PC-9 (cell line): Measurements from ENCODE around the gene EYA2. TPM values are rescaled to one million over a fixed set of nuclear protein-coding genes. Genes with fewer than 3 reads are reported as not detected.

Source experiments
- BruUV-seq: library from RNA; stranded (reverse); fragments of 400-500 nt; replicated peaks from 2 replicates; lab custom pipeline; 2021; lab: Mats Ljungman, UMichigan
- CTCF ChIA-PET: fragments of 300-600 bp; sonication (Branson Sonifier 250); formaldehyde crosslinking; loops from one replicate; lab custom pipeline; 2022; ENCODE audit warnings: antibody characterized with exemption; lab: Charles Lee
- POLR2A ChIA-PET: fragments of 300-600 bp; sonication (Branson Sonifier 250); formaldehyde crosslinking; loops from one replicate; lab custom pipeline; 2022; ENCODE audit warnings: antibody characterized with exemption; ENCODE audit not compliant: unreplicated experiment; lab: Charles Lee
- DNase-seq, 2 experiments: peaks; one replicate each; pipeline versions ENCODE4 v3.0.0 to v3.0.0-alpha.2; 2015 to 2022; ENCODE audit warnings: mixed read lengths in 1 of 2
- H2AFZ ChIP-seq: fragments of 200-600 bp; sonication (generic); 2 replicates; pipeline ENCODE4 v1.8.1; 2017; ENCODE audit warnings: antibody characterized with exemption
- H3F3A ChIP-seq: fragments of 200-600 bp; sonication (generic); 2 replicates; pipeline ENCODE4 v1.8.1; 2017; ENCODE audit warnings: antibody characterized with exemption, mild to moderate bottlenecking, low read depth; ENCODE audit not compliant: insufficient read depth
- H3K27ac ChIP-seq: fragments of 200-600 bp; sonication (generic); 2 replicates; pipeline ENCODE4 v1.6.1; 2016; ENCODE audit warnings: mixed run types
- H3K27me3 ChIP-seq: fragments of 200-600 bp; sonication (generic); 2 replicates; pipeline ENCODE4 v1.6.1; 2016; ENCODE audit warnings: low read depth, mixed run types; ENCODE audit not compliant: insufficient read depth
- H3K36me3 ChIP-seq: fragments of 200-600 bp; sonication (generic); 2 replicates; pipeline ENCODE4 v1.6.1; 2016; ENCODE audit warnings: low read depth, mixed run types
- H3K4me1 ChIP-seq: fragments of 200-600 bp; sonication (generic); replicated peaks from 2 replicates; pipeline ENCODE4 v1.6.1; 2016; ENCODE audit warnings: mixed run types; ENCODE audit not compliant: insufficient read depth
- H3K4me2 ChIP-seq: fragments of 200-600 bp; sonication (generic); 2 replicates; pipeline ENCODE4 v1.6.1; 2017; ENCODE audit warnings: mixed run types
- H3K4me3 ChIP-seq: fragments of 200-600 bp; sonication (generic); 2 replicates; pipeline ENCODE4 v1.6.1; 2016; ENCODE audit warnings: mixed run types
- H3K79me2 ChIP-seq: fragments of 200-600 bp; sonication (generic); 2 replicates; pipeline ENCODE4 v1.6.1; 2017; ENCODE audit warnings: low read depth, mixed run types
- H3K9me2 ChIP-seq: fragments of 200-600 bp; sonication (generic); 2 replicates; pipeline ENCODE4 v1.8.1; 2017; ENCODE audit warnings: mild to moderate bottlenecking; ENCODE audit not compliant: insufficient read depth
- H3K9me3 ChIP-seq: fragments of 200-600 bp; sonication (generic); 2 replicates; pipeline ENCODE4 v1.8.1; 2016; ENCODE audit warnings: low read depth; ENCODE audit not compliant: insufficient read depth
- H4K20me1 ChIP-seq: fragments of 200-600 bp; sonication (generic); 2 replicates; pipeline ENCODE4 v1.8.1; 2017; ENCODE audit not compliant: insufficient read depth
- CTCF ChIP-seq: fragments of 200-600 bp; sonication (generic); conservative IDR thresholded peaks from 2 replicates; pipeline ENCODE4 v1.6.1; 2017; ENCODE audit warnings: mixed run types, antibody characterized with exemption, mild to moderate bottlenecking, moderate library complexity
- EZH2 ChIP-seq: fragments of 200-600 bp; sonication (generic); IDR thresholded peaks from 2 replicates; pipeline ENCODE4 v1.8.0; 2017; ENCODE audit warnings: antibody characterized with exemption, low read depth
- intact Hi-C: fragments of 100-400 bp; cut with micrococcal nuclease; formaldehyde crosslinking; loops from one replicate; pipeline ENCODE4 v1.10.0; 2022; ENCODE audit not compliant: unreplicated experiment
- total RNA-seq: library from RNA; stranded (reverse); gene quantifications from 2 replicates; pipeline ENCODE4 v1.2.3, GENCODE V29; 2021

EYA2 gene
- total RNA-seq, 1 experiment from 2014 or later = not detected

- CTCF ChIA-PET = no interaction called here
- BruUV-seq = no TSS peak
- POLR2A ChIA-PET = no interaction called here
- no peaks in the 10 kb centered on the region for H3K27me3 ChIP-seq
- H3K9me3 ChIP-seq = no peaks in the 10 kb centered on the region
- H2AFZ ChIP-seq = no peak overlapping the region
- H3K36me3 ChIP-seq = no peaks in the 10 kb centered on the region
- H3K4me3 ChIP-seq = no peak overlapping the region
- no peak overlapping the region for H3K27ac ChIP-seq
- no peaks in the 10 kb centered on the region for H3K79me2 ChIP-seq
- no peaks in the 10 kb centered on the region for H3K9me2 ChIP-seq
- intact Hi-C loops = no loop called here
- 0 out of 2 replicates have a peak, but pooled peaks cover 3% of the 10 kb centered on the region for H3K4me1 ChIP-seq
- DNase-seq = no peak
- H3K4me2 ChIP-seq = no peak overlapping the region
- H3F3A ChIP-seq = no peaks in the 10 kb centered on the region
- no peak for TF ChIP-seq CTCF
- no peak for TF ChIP-seq EZH2
- no peaks in the 10 kb centered on the region for H4K20me1 ChIP-seq
These were observed 40.2 kb downstream of the EYA2 start for GRCh38 chr20:46934746-46935287.

- H3K36me3 ChIP-seq = no peaks in the 10 kb centered on the region
- H3K4me3 ChIP-seq = no peak overlapping the region
- no peak overlapping the region for H3K4me2 ChIP-seq
- H3F3A ChIP-seq = no peaks in the 10 kb centered on the region
- H4K20me1 ChIP-seq = no peaks in the 10 kb centered on the region
- no peak overlapping the region for H2AFZ ChIP-seq
- H3K4me1 ChIP-seq = 0 out of 2 replicates have a peak, but pooled peaks cover 3% of the 10 kb centered on the region
- H3K27me3 ChIP-seq = no peaks in the 10 kb centered on the region
- DNase-seq = no peak
- no peaks in the 10 kb centered on the region for H3K9me3 ChIP-seq
- no peaks in the 10 kb centered on the region for H3K9me2 ChIP-seq
- no peaks in the 10 kb centered on the region for H3K79me2 ChIP-seq
- intact Hi-C loops = no loop called here
- POLR2A ChIA-PET = no interaction called here
- CTCF ChIA-PET = no interaction called here
- TF ChIP-seq EZH2 = no peak
- no peak for TF ChIP-seq CTCF
- BruUV-seq = no TSS peak
- no peak overlapping the region for H3K27ac ChIP-seq
These were observed 40.9 kb downstream of the EYA2 start for GRCh38 chr20:46935394-46936017.

- TF ChIP-seq CTCF (no peak), EZH2 (no peak)
- 0 out of 2 replicates have a peak, but pooled peaks cover 3% of the 10 kb centered on the region for H3K4me1 ChIP-seq
- H3K27ac ChIP-seq = no peak overlapping the region
- POLR2A ChIA-PET = no interaction called here
- no peak overlapping the region for H2AFZ ChIP-seq
- no peaks in the 10 kb centered on the region for H3K9me2 ChIP-seq
- H3K4me2 ChIP-seq = no peak overlapping the region
- CTCF ChIA-PET = no interaction called here
- H4K20me1 ChIP-seq = no peaks in the 10 kb centered on the region
- no peaks in the 10 kb centered on the region for H3K36me3 ChIP-seq
- no peaks in the 10 kb centered on the region for H3K79me2 ChIP-seq
- no peak overlapping the region for H3K4me3 ChIP-seq
- no peak for DNase-seq
- no peaks in the 10 kb centered on the region for H3F3A ChIP-seq
- no TSS peak for BruUV-seq
- H3K9me3 ChIP-seq = no peaks in the 10 kb centered on the region
- intact Hi-C loops = no loop called here
- no peaks in the 10 kb centered on the region for H3K27me3 ChIP-seq
These were observed 41.9 kb downstream of the EYA2 start for GRCh38 chr20:46936415-46937156.
